KMS-11 (cell line): ENCODE measurements around the gene SMTNL2.

ENCODE experiments used
- H2AFZ ChIP-seq: fragments of 200-600 bp; sonication (generic); 2 replicates; pipeline ENCODE4 v1.6.1; 2016; ENCODE audit warnings: antibody characterized with exemption, mixed run types, low read depth
- H3K27ac ChIP-seq: fragments of 200-600 bp; sonication (generic); 2 replicates; pipeline ENCODE4 v1.6.1; 2016; ENCODE audit warnings: mild to moderate bottlenecking, mixed run types
- H3K27me3 ChIP-seq: fragments of 200-600 bp; sonication (generic); 2 replicates; pipeline ENCODE4 v1.6.1; 2017; ENCODE audit warnings: mild to moderate bottlenecking, low read depth, mixed run types, moderate library complexity; ENCODE audit not compliant: insufficient read depth
- H3K36me3 ChIP-seq: fragments of 200-600 bp; sonication (generic); 2 replicates; pipeline ENCODE4 v1.6.1; 2017; ENCODE audit warnings: mild to moderate bottlenecking, mixed run types; ENCODE audit not compliant: insufficient read depth
- H3K4me1 ChIP-seq: fragments of 200-600 bp; sonication (generic); 2 replicates; pipeline ENCODE4 v1.6.1; 2016; ENCODE audit warnings: mild to moderate bottlenecking, low read depth, mixed run types; ENCODE audit not compliant: poor library complexity, severe bottlenecking
- H3K4me2 ChIP-seq: fragments of 200-600 bp; sonication (generic); 2 replicates; pipeline ENCODE4 v1.7.0; 2016; ENCODE audit warnings: mild to moderate bottlenecking, mixed run types
- H3K4me3 ChIP-seq: fragments of 200-600 bp; sonication (generic); IDR thresholded peaks from 2 replicates; pipeline ENCODE4 v1.6.1; 2017; ENCODE audit warnings: low read depth, low read length, mixed read lengths; ENCODE audit not compliant: insufficient read depth
- H3K79me2 ChIP-seq: fragments of 200-600 bp; sonication (generic); 2 replicates; pipeline ENCODE4 v1.6.1; 2016; ENCODE audit warnings: low read depth, mixed run types; ENCODE audit not compliant: insufficient read depth
- H3K9ac ChIP-seq: fragments of 200-600 bp; sonication (generic); 2 replicates; pipeline ENCODE4 v1.6.1; 2016; ENCODE audit warnings: mild to moderate bottlenecking, mixed run types
- H4K20me1 ChIP-seq: fragments of 200-600 bp; sonication (generic); 2 replicates; pipeline ENCODE4 v1.6.1; 2016; ENCODE audit warnings: mild to moderate bottlenecking, mixed run types; ENCODE audit not compliant: insufficient read depth
- CTCF ChIP-seq: fragments of 200-600 bp; sonication (generic); conservative IDR thresholded peaks from 2 replicates; pipeline ENCODE4 v1.6.1; 2017; ENCODE audit warnings: low read depth, mild to moderate bottlenecking, antibody characterized with exemption, low read length, moderate library complexity, mixed read lengths

The SMTNL2 gene

DNA sequence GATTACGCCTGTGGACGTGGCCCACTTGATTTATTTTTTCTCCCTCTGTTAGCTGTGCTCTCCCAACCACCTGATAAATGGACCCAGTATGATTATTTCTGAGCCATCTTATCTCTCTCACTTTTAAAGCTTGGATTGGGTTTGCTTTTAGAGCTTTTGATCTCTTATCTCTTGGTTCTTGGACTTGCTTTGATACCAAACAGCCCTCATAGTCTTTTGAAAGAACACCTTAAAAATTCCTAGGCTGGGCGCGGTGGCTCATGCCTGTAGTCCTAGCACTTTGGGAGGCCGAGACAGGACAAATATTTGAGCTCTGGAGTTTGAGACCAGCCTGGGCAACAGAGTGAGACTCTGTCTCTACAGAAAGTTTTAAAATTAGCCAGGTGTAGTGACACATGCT lies 25.8 kb downstream of the SMTNL2 start:
- Histone ChIP-seq H3K79me2 (no peaks in the 10 kb centered on the region), H3K27ac (no peak overlapping the region), H2AFZ (no peak overlapping the region), H3K9ac (no peak overlapping the region), H4K20me1 (no peaks in the 10 kb centered on the region), H3K4me1 (no peaks in the 10 kb centered on the region), H3K36me3 (no peaks in the 10 kb centered on the region), H3K27me3 (peaks cover 7% of the 10 kb centered on the region; the same call in 1 of the 2 replicates), H3K4me3 (no peak overlapping the region), H3K4me2 (no peak overlapping the region)
- TF ChIP-seq CTCF = no peak

DNA sequence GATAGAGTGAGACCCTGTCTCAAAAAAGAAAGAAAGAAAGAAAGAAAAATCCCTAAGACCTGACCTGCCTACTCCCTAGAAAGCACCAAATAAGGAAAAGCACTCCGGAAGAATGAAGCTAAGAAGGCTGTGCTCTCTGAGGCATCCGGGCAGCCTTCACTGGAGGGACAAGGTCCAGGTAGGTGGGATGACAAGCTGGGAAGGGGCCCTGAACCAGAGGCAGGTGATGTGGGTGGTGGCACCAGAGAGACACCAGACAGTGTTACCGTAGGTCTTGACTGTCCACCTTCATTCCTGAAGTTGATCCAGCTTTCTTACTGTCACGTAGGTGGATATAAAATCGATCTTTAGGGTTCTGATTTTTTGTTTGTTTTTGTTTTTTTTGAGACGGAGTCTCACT lies 26.3 kb downstream of the SMTNL2 start:
- Histone ChIP-seq H2AFZ (no peak overlapping the region), H3K27me3 (peaks cover 7% of the 10 kb centered on the region; the same call in 1 of the 2 replicates), H3K9ac (no peak overlapping the region), H3K4me1 (no peaks in the 10 kb centered on the region), H3K4me3 (no peak overlapping the region), H4K20me1 (no peaks in the 10 kb centered on the region), H3K4me2 (no peak overlapping the region), H3K27ac (no peak overlapping the region), H3K79me2 (no peaks in the 10 kb centered on the region), H3K36me3 (no peaks in the 10 kb centered on the region)
- no peak for TF ChIP-seq CTCF

- Histone ChIP-seq H3K79me2 (no peaks in the 10 kb centered on the region), H3K36me3 (no peaks in the 10 kb centered on the region), H3K4me3 (no peak overlapping the region), H3K9ac (no peak overlapping the region), H3K4me2 (no peak overlapping the region), H3K27ac (no peak overlapping the region), H3K27me3 (no peaks in the 10 kb centered on the region; the same call in 1 of the 2 replicates), H2AFZ (no peak overlapping the region), H4K20me1 (no peaks in the 10 kb centered on the region), H3K4me1 (no peaks in the 10 kb centered on the region)
- TF ChIP-seq CTCF = no peak
Measured at GRCh38 chr17:4616476-4616875, 32.1 kb downstream of the SMTNL2 start.

DNA sequence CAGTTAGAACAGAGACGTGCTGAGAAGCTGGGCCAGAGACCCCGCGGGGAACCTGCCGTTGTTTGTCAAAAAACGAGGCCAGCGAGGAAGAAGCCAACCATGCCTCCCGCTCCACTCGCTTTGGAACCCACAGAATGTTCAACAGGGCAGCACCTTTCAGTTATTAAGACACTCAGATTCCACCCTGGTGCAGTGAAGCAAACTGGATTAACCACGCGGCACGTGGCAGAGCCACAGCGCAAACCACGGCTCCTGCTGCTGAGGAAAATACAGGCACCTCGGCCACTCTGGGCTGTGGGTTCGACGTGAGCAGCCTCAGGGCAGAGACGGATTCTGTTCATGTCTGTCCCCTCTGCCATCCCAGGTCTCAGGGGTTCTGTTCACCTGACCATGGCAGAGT lies 32.8 kb downstream of the SMTNL2 start:
- no peak for TF ChIP-seq CTCF
- H3K36me3 ChIP-seq = no peaks in the 10 kb centered on the region
- no peaks in the 10 kb centered on the region for H4K20me1 ChIP-seq
- no peak overlapping the region for H3K9ac ChIP-seq
- H2AFZ ChIP-seq = no peak overlapping the region
- H3K4me1 ChIP-seq = no peaks in the 10 kb centered on the region
- H3K4me3 ChIP-seq = no peak overlapping the region
- H3K4me2 ChIP-seq = no peak overlapping the region
- no peak overlapping the region for H3K27ac ChIP-seq
- no peaks in the 10 kb centered on the region for H3K79me2 ChIP-seq
- H3K27me3 ChIP-seq = no peaks in the 10 kb centered on the region; the same call in 1 of the 2 replicates
